Measurements from ENCODE around the gene AMFR. TPM values are rescaled to one million over a fixed set of nuclear protein-coding genes. Genes with fewer than 3 reads are reported as not detected.

AMFR gene
- total and polyA plus RNA-seq, 2 of the 8 experiments (the other 6 are each of a cell fraction or from before 2014, with no cell fraction given): 18.6 to 21.7 TPM

GRCh38 chr16:56389554-56389953 is 35.8 kb downstream of the AMFR start:
- H2BK15ac ChIP-seq (ENCODE audit: low read length): no peak overlapping the region
- H2BK120ac ChIP-seq (replicated peaks; ENCODE audit: low read depth, low read length): no peak overlapping the region
- H3K9ac ChIP-seq (replicated peaks in 1 of 4; ENCODE audit: extremely low read depth in 1 of 4, low read depth in 3 of 4, low read length in 3 of 4): no peak overlapping the region
- H3K27me3 ChIP-seq (replicated peaks in 1 of 4; ENCODE audit: control insufficient read depth in 3 of 4, extremely low read depth in 1 of 4, insufficient read depth in 3 of 4, low read length in 3 of 4): no peaks in the 10 kb centered on the region
- H4K91ac ChIP-seq (replicated peaks; ENCODE audit: insufficient read length, low read length): no peak overlapping the region
- H3K23me2 ChIP-seq (ENCODE audit: low read depth, low read length): no peaks in the 10 kb centered on the region
- no peak overlapping the region for H2AK5ac ChIP-seq (ENCODE audit: low read depth, low read length)
- no peak overlapping the region for H3K14ac ChIP-seq (ENCODE audit: insufficient read length)
- peaks cover 4 to 13% of the 10 kb centered on the region in 2 experiments; a peak in 2 of 4 replicates for H3K9me3 ChIP-seq (ENCODE audit: insufficient read depth in 2 of 2, low read depth in 1 of 2, low read length in 1 of 2)
- CTCF ChIA-PET (ENCODE audit: partially characterized antibody): interaction anchor here (3.6 kb wide), 1 partner anchor 11 kb away, joined by 19 read pairs; no protein-coding TSS in a partner anchor
- no peaks in the 10 kb centered on the region for H3K79me1 ChIP-seq (ENCODE audit: low read depth, low read length)
- H3K56ac ChIP-seq (replicated peaks; ENCODE audit: insufficient read length, low read depth, low read length): no peak overlapping the region
- no peak overlapping the region for H3K23ac ChIP-seq (ENCODE audit: insufficient read length)
- no peak overlapping the region for H2BK12ac ChIP-seq (ENCODE audit: low read depth, low read length)
- WGBS, 2 experiments (ENCODE audit: extremely low coverage in 1 of 2, insufficient coverage in 1 of 2, insufficient read length in 1 of 2, insufficient replicate concordance in 2 of 2, low coverage in 1 of 2, low lambda C conversion rate in 2 of 2, missing lambda C conversion rate in 1 of 2): 87% methylated on average over 3 of the region's 3 CpGs; no CpG with 5 or more reads in 1 of the 2 experiments
- FAIRE-seq (no peak), DNase-seq (ENCODE audit: low read depth in 1 of 2, low spot score in 2 of 2) (no peak)
- no peak overlapping the region for H3K18ac ChIP-seq (ENCODE audit: extremely low read depth, low read length)
- H3K4me2 ChIP-seq (ENCODE audit: insufficient read depth in 1 of 2, low read depth in 2 of 2, low read length in 2 of 2): no peak overlapping the region
- no peak overlapping the region for H4K5ac ChIP-seq (ENCODE audit: insufficient read length, low read depth, low read length)
- no peak overlapping the region for H2BK20ac ChIP-seq (ENCODE audit: low read length)
- H3K4me1 ChIP-seq (replicated peaks in 1 of 4; ENCODE audit: control insufficient read depth in 3 of 4, insufficient read depth in 4 of 4, low read length in 3 of 4): no peaks in the 10 kb centered on the region
- H4K20me1 ChIP-seq (replicated peaks in 1 of 2; ENCODE audit: control insufficient read depth in 1 of 2, insufficient read depth in 2 of 2, low read length in 2 of 2): no peaks in the 10 kb centered on the region
- POLR2A ChIA-PET (ENCODE audit: partially characterized antibody): interaction anchor here (0.6 to 1.9 kb wide), 2 partner anchors 12 to 19 kb away, joined by 3 to 5 read pairs; no protein-coding TSS in a partner anchor
- TF ChIP-seq SRF (IDR thresholded peaks at IDR 0.05; ENCODE audit: low read depth, low read length) (no peak), SIN3A (conservative IDR thresholded peaks at IDR 0.05 in 1 of 2, IDR thresholded peaks at IDR 0.05 in 1 of 2; ENCODE audit: low read depth in 1 of 2, low read length in 2 of 2) (no peak), CEBPB (IDR thresholded peaks at IDR 0.05; ENCODE audit: low read depth, low read length) (no peak), USF2 (IDR thresholded peaks at IDR 0.05; ENCODE audit: low read length) (no peak), RAD21 (IDR thresholded peaks at IDR 0.05 in 1 of 2, conservative IDR thresholded peaks at IDR 0.05 in 1 of 2; ENCODE audit: low read depth in 2 of 2, low read length in 2 of 2) (no peak), POU5F1 (IDR thresholded peaks at IDR 0.05; ENCODE audit: low read depth, low read length) (no peak), RFX5 (IDR thresholded peaks at IDR 0.05; ENCODE audit: borderline replicate concordance, low read depth, low read length) (no peak)
- H3K4me3 ChIP-seq (ENCODE audit: extremely low read depth in 1 of 4, insufficient read depth in 2 of 4, low read depth in 3 of 4, low read length in 4 of 4): no peak overlapping the region
- no peak overlapping the region for H3K4ac ChIP-seq (replicated peaks; ENCODE audit: insufficient read length, low read depth, low read length)
- no peak overlapping the region for H2BK5ac ChIP-seq (ENCODE audit: low read depth, low read length)
- H2AFZ ChIP-seq (ENCODE audit: low read length): no peak overlapping the region
- H4K8ac ChIP-seq (ENCODE audit: extremely low read depth, insufficient read depth, low read length): no peak overlapping the region
- no peaks in the 10 kb centered on the region for H3K79me2 ChIP-seq (ENCODE audit: control insufficient read depth in 1 of 2, insufficient read depth in 2 of 2, low read length in 2 of 2)
- peaks cover 0 to 23% (median 10%) of the 10 kb centered on the region in 4 experiments; a peak in 4 of 8 replicates for H3K36me3 ChIP-seq (ENCODE audit: control insufficient read depth in 2 of 4, insufficient read depth in 4 of 4, low read length in 3 of 4)
- H3K27ac ChIP-seq (ENCODE audit: low read depth, low read length): no peak overlapping the region
